GM21529 (cell line): ENCODE data around the gene COX5A.
A peak's percentile ranks its signal among the peaks of the same experiment; 100 is the strongest.
"Not testable (repeated sequence)": the region's sequence is repeated elsewhere in the genome, so short reads cannot be mapped to it uniquely, and the experiment has no call there.

Experiments
- ATAC-seq: cut with Tn5 transposase; IDR thresholded peaks from one replicate; pipeline ENCODE4 v1.9.1; 2021; ENCODE audit not compliant: unreplicated experiment

COX5A gene

GRCh38 chr15:74902295-74903075 lies 35.4 kb downstream of the COX5A start:
- no peak for ATAC-seq

DNA sequence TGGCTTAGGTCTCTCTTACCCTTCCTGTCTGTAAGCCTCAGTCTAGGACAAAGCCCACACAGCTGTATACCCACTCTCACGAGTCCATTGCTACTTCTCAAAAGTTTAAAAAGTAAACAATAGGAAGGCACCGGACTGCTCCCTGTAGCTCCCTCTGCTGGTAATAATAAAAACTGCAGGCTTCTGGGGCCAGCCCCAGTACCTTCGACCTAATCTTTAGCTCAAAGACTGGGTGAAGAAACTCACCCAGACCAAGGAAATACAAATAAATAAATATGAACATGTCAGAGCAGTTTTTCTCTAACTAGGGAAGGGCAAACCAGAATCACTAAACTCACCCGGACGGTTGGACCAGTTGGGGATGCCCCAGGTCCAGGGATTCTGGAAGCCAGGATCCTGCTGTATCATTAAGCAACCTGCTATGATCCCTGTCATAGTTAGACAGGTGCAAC lies 36.2 kb downstream of the COX5A start:
- no peak for ATAC-seq

GRCh38 chr15:74897300-74897701 lies 40.6 kb downstream of the COX5A start:
- ATAC-seq = no peak

DNA sequence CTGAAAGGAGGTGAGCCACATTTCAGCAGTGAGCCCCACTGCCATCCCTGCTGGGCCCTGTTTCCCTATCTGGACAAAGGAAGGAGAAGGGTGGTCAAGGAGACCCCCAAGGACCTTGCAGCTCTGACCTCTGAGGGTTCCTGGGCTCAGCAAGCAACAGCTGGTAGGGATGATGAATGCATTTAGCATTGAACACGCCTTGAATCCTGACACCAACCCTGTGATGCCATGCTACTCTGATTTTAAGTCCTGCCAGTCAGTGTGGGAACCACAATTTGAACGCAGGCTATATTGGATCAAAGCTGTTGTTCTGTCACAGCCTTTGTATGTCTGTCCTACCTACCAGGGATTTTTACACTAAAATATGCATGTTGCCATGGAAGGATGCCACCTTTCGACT lies 41.6 kb downstream of the COX5A start:
- ATAC-seq = no peak

GRCh38 chr15:74895830-74896229 lies 42.0 kb downstream of the COX5A start:
- no peak for ATAC-seq

DNA sequence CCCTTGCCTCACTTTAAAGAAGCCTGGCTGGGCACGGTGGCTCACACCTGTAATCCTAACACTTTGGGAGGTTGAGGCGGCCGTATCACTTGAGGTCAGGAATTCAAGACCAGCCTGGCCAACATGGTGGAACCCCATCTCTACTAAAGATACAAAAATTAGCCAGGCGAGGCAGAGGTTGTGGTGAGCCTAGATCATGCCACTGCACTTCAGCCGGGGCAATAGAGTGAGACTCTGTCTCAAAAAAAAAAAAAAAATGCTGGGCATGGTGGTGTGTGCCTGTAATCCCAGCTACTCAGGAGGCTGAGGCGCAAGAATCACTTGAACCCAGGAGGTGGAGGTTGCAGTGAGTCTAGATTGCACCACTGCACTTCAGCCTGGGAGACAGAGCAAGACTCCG lies 43.5 kb downstream of the COX5A start:
- not testable (repeated sequence) for ATAC-seq

GRCh38 chr15:74893627-74894026 lies 44.2 kb downstream of the COX5A start:
- ATAC-seq = no peak

DNA sequence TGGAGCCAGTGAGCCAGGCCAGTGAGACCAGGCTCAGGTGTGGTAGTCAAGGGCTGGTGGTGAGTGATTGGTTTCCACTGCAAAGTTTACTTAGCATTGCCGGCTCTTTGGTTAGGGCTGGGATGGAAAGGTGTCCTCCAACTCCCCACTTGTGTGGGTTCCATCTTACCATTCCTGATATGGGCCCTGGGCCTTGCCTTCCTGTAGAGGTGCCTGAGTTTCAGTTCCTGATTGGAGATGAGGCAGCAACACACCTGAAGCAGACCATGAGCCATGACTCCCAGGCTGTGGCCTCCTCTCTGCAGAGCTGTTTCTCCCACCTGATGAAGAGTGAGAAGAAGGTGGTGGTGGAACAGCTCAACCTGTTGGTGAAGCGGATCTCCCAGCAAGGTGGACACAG lies 44.9 kb downstream of the COX5A start:
- no peak for ATAC-seq

DNA sequence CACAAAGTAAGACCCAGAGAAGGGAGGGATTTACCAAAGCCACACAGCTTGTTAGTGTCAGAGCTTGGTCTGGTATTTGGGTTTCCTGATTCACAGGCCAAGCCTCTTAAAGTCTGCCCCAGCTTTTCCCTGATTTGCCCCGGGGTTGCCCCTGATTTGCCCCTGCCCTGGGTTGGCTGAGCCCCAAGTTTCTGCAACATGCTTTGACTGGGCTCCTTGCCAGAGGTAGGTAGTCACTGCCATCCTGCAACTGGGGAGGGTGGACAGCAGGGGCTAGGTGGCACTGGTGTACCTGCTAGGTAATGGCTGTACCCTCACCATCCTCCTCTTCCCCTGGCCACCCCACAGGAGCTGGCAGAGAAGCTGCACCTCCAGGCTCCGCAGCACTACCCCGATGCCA lies 45.6 kb downstream of the COX5A start:
- no peak for ATAC-seq

- no peak for ATAC-seq
These were observed 46.4 kb downstream of the COX5A start for GRCh38 chr15:74891469-74891868.

DNA sequence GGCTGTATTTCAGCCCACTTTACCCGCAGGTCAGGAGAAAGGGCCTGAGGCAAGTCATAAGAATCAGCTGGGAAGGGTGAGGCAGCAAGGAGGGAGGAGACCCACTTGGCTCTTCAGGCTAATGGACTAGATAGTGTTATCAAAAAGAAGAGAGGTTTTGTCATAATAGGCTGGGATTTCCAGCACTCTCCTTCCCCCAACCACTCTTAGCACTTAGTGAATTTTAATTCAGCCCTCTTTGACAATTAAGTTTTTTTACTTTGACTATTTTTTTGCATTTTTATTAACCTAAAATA lies 47.3 kb downstream of the COX5A start:
- ATAC-seq = no peak

DNA sequence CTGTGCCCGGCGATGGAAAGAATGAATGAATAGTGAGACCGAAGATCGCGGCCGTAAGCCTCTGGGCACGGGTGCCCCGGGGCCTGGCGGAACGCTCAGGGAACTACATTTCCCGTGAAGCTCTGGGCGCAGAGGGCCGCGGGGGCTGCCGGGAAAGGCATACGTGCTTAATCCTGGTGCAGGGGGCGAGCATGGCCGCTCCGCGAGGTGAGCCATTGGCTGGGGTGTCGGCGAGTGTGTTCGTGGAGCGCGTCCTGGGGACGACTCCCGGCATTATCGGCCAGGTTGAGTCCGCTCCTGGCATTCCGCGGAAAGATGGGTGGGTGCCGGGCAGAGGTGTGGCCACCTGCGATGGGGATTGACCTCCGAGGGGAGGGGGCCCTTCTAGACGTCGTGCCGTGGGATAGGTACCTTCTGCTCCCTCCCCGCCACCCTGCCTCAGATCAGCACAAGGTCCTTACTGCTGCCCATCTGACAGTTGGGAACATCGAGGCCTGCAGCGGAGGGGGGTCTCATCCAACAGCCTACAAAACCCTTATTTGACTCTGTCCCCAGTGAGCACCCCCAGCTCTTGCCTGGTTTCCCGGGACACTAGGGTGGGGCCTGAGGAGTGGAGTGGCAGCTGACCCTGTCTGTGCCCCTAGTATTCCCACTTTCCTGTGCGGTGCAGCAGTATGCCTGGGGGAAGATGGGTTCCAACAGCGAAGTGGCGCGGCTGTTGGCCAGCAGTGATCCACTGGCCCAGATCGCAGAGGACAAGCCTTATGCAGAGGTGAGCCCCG lies 47.8 kb downstream of the COX5A start, which contains the start of gene MPI:
Gene MPI, plus strand, starts transcription at position 160 of the 782 bp plus-strand sequence. Its CDS starts 32 bp downstream, at position 192.
- peak; percentile 96 for ATAC-seq

DNA sequence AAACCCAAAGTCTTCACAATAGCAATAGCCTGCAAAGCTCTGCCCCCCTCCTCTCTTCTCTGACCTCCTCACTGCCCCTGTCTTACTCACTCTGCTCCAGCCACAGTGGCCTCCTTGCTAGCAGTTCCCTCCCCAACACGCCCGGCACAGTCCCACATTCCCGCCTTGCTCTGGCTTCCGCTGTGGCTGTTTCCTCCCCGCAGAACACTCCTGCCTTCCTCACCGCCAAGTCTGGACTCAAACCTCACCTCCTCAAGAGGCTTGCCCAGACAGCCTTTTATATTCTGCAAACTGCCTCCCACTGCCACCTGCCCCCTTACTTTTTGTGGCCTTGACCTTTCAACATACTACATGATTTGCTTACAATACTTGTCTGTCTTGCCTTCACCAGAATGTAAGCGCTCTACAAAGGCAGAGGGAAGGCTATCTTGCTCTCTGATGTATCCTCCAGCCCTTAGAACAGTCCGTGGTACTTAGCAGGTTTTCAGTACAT lies 48.4 kb downstream of the COX5A start:
- no peak for ATAC-seq

DNA sequence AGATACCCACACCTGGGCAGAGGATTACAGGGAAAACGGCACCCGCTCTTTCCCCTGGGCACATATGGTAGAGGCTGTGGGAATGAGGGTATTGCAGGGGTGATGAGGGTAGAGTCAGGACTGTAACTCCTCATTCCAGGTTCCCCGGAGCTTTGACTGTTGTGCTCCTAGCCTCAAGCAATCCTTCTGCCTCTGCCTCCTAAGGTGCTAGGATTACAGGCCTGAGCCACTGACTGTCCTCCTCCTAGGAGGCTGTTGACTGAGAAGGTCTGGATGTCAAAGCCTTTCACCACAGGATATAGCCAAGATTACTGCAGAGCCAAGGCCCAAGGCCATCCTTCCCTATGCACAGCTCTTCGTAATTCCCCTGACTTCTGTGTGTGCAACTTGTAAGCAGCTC lies 49.2 kb downstream of the COX5A start:
- no peak for ATAC-seq

DNA sequence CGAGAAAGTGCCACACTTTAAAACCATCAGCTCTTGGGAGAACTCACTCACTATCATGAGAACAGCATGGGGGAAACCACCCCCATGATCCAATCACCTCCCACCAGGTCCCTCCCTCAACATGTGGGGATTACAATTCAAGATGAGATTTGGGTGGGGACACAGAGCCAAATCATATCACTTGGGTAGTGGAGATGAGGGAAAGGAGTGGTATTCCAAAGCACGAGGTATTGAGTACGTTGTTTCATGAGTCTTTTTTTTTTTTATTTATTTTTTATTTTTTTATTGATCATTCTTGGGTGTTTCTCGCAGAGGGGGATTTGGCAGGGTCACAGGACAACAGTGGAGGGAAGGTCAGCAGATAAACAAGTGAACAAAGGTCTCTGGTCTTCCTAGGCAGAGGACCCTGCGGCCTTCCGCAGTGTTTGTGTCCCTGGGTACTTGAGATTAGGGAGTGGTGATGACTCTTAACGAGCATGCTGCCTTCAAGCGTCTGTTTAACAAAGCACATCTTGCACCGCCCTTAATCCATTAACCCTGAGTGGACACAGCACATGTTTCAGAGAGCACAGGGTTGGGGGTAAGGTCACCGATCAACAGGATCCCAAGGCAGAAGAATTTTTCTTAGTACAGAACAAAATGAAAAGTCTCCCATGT lies 50.2 kb downstream of the COX5A start:
- ATAC-seq = not testable (repeated sequence)

DNA sequence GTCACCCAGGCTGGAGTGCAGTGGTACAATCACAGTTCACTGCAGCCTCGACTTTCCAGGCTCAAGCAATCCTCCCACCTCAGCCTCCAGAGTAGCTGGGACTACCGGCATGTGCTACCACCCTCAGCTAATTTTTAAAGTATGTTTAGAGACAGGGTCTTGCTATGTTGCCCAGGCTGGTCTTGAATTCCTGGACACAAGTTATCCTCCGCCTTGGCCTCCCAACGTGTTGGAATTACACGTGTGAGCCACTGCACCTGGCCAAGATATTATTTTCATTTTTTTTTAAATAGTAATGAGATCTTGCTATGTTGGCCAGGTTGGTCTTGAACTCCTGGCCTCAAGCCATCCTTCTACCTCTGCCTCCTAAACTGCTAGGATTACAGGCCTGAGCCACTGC lies 52.4 kb downstream of the COX5A start:
- ATAC-seq = no peak

GRCh38 chr15:74884428-74885223 lies 53.2 kb downstream of the COX5A start:
- no peak for ATAC-seq

- ATAC-seq = no peak
These were observed 55.3 kb downstream of the COX5A start for GRCh38 chr15:74882528-74882927.

DNA sequence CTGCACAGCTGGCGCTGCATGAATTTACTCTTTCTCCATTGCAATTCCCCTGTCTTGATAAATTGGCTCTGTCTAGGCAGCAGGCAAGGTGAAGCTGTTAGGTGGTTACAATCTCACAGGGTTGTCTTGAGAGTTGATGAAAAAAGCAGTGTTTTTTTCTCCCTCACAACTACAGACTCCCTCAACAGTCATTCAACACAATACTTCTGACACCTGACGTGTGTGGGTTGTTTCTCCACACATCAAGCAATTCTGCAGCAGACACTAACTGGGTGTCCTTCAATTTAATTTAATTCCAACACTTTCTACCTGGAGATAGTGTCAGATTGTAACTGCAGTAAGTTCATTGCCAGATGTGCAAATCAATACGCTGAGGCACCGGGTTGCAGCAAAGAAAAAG lies 59.6 kb downstream of the COX5A start:
- ATAC-seq = no peak

DNA sequence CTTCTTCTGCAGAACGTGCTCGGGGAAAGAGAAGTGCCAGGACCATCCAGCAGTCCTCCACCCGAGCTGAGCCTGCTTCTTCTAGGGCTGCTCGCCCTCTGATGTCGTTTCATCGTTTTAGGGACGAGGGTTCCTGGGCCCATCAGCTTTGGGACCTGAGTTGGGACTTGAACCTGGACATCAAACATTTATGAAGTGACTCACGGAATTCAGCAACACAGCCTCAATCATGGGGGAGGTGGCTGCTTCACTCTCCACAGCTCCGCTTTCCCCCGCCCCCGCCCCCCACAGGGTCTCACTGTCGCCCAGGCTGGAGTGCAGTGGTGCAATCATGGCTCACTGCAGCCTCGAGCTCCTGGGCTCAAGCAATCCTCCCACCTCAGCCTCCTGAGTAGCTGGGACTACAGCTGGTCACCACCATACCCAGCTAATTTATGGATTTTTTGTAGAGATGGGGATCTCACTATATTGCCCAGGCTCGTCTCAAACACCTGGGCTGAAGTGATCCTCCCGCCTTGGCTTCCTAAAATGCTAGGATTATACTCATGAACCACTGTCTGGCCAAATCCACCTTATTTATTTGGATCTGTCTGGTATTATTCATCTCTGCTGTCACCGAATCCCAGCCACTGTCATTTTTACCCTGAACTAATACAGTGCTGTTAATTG lies 64.0 kb downstream of the COX5A start:
- ATAC-seq = no peak
